ENCODE results near the gene DSEL.

The DSEL gene

DNA sequence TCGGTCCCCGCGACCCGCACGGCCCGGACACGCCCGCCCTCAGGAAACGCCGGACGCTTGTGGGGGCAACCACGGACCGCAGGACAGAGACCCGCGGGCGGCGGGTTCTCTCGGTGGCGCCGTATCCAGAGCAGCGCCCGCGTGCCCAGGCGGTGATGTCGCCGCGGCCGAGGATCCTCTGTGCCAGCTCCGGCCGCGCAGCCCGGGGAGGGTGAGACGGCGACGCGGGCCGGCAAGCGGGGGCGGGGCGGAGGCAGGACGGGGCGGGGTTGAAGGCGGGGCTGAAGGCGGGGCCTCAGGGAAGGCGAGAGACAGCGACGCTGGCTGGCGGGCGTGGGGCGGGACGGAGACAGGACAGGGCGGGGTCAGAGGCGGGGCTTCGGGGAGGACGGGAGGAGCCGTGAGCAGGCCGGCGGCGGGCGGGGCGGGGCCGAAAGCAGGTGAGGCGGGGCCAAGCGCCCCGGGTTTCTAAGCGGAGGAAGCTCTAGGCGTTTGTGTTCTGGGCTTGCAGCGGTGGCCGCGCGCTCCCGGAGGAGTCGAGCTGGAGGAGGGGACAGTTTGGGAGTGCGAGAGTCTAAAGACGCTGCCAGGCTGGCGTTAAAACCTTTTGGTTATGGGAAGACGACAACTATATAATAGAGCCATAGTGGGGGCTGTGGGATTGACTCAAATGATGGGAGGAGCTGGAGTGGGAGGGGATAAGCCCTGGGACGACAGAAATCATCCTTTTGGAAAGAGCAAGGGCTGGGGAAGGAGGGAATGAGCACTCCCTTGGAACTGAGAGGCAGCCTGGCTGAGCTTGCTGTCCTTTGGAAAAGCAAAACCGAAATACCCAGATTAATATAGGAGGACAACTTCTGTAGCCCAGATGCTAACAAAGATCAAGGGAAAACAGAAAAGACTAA is at the start of gene DSEL:
Gene DSEL (minus strand): TSS at position 182 of the 905 bp plus-strand sequence. CDS start 2,112 bp downstream, outside the sequence.
- H3K27ac ChIP-seq (ENCODE audit: low read length) = peak within 1 kb of the TSS; percentile 73
- peaks cover 9 to 25% of the 10 kb centered on the region in 2 donors for H3K4me1 ChIP-seq (ENCODE audit: control insufficient read depth in 1 of 2, insufficient read depth in 2 of 2, low read length in 2 of 2)
- H3K9me3 ChIP-seq (ENCODE audit: control insufficient read depth in 1 of 2, low read length in 2 of 2) = no peaks in the 10 kb centered on the region
- H3K27me3 ChIP-seq (ENCODE audit: low read depth, low read length) = no peaks in the 10 kb centered on the region
- peaks cover 0 to 3% of the 10 kb centered on the region in 2 donors for H3K36me3 ChIP-seq (ENCODE audit: control insufficient read depth in 1 of 2, insufficient read depth in 2 of 2, low read length in 2 of 2)
- peak within 1 kb of the TSS; percentile 74 to 92 for H3K4me3 ChIP-seq (ENCODE audit: low read depth in 1 of 2, low read length in 2 of 2)

GRCh38 chr18:67553437-67553836 is 36.9 kb upstream of the DSEL start:
- Histone ChIP-seq H3K4me3 (ENCODE audit: low read depth in 1 of 2, low read length in 2 of 2) (no peak overlapping the region), H3K27me3 (ENCODE audit: low read depth, low read length) (no peaks in the 10 kb centered on the region), H3K4me1 (ENCODE audit: control insufficient read depth in 1 of 2, insufficient read depth in 2 of 2, low read length in 2 of 2) (no peaks in the 10 kb centered on the region), H3K27ac (ENCODE audit: low read length) (no peak overlapping the region), H3K9me3 (ENCODE audit: control insufficient read depth in 1 of 2, low read length in 2 of 2) (no peaks in the 10 kb centered on the region), H3K36me3 (ENCODE audit: control insufficient read depth in 1 of 2, insufficient read depth in 2 of 2, low read length in 2 of 2) (no peaks in the 10 kb centered on the region)

- Histone ChIP-seq H3K9me3 (ENCODE audit: control insufficient read depth in 1 of 2, low read length in 2 of 2) (no peaks in the 10 kb centered on the region), H3K4me3 (ENCODE audit: low read depth in 1 of 2, low read length in 2 of 2) (no peak overlapping the region), H3K36me3 (ENCODE audit: control insufficient read depth in 1 of 2, insufficient read depth in 2 of 2, low read length in 2 of 2) (no peaks in the 10 kb centered on the region), H3K4me1 (ENCODE audit: control insufficient read depth in 1 of 2, insufficient read depth in 2 of 2, low read length in 2 of 2) (no peaks in the 10 kb centered on the region), H3K27me3 (ENCODE audit: low read depth, low read length) (no peaks in the 10 kb centered on the region), H3K27ac (ENCODE audit: low read length) (no peak overlapping the region)
Observed at GRCh38 chr18:67550872-67551520, 34.5 kb upstream of the DSEL start.

DNA sequence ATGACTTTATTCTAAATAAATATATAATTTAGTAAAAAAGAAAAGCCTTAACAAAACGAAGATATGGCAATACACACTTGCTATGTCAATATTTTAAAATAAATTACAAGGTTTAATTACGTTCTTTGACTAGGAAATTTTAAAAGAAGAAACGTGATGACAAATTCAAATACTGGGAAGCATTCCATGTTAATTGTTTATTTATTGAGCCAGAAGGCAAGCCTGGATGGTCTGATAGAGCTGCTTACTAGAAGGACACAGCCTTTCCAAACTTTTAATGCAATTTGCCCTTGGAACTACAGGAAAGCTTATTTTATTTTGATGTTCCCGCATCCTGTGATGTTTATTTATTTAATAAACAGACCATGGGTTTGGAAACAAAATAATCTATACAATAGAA is 33.4 kb upstream of the DSEL start:
- Histone ChIP-seq H3K4me1 (ENCODE audit: control insufficient read depth in 1 of 2, insufficient read depth in 2 of 2, low read length in 2 of 2) (no peaks in the 10 kb centered on the region), H3K27me3 (ENCODE audit: low read depth, low read length) (no peaks in the 10 kb centered on the region), H3K27ac (ENCODE audit: low read length) (no peak overlapping the region), H3K9me3 (ENCODE audit: control insufficient read depth in 1 of 2, low read length in 2 of 2) (no peaks in the 10 kb centered on the region), H3K36me3 (ENCODE audit: control insufficient read depth in 1 of 2, insufficient read depth in 2 of 2, low read length in 2 of 2) (no peaks in the 10 kb centered on the region), H3K4me3 (ENCODE audit: low read depth in 1 of 2, low read length in 2 of 2) (no peak overlapping the region)

DNA sequence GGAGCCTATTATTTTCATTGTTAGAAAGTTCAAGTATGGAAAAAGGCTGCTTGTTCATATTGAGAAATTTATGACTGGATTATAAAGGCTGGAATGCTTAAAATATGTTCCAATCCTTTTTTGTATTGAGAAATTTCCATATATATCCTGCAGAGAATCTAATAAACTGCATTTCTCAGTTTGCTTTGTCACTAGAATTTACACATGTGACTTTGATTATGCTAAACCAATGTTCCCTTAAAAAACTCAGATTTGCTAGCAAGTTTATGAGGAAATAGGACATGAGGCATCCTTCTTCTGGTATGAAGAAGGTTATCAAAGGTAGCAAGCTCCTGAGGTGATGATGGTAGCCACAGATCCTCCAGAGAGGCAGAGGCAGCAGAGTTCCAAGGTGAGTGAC is 29.2 kb upstream of the DSEL start:
- no peak overlapping the region for H3K4me3 ChIP-seq (ENCODE audit: low read depth in 1 of 2, low read length in 2 of 2)
- H3K27ac ChIP-seq (ENCODE audit: low read length) = no peak overlapping the region
- H3K36me3 ChIP-seq (ENCODE audit: control insufficient read depth in 1 of 2, insufficient read depth in 2 of 2, low read length in 2 of 2) = no peaks in the 10 kb centered on the region
- H3K27me3 ChIP-seq (ENCODE audit: low read depth, low read length) = no peaks in the 10 kb centered on the region
- no peaks in the 10 kb centered on the region for H3K4me1 ChIP-seq (ENCODE audit: control insufficient read depth in 1 of 2, insufficient read depth in 2 of 2, low read length in 2 of 2)
- H3K9me3 ChIP-seq (ENCODE audit: control insufficient read depth in 1 of 2, low read length in 2 of 2) = no peaks in the 10 kb centered on the region

DNA sequence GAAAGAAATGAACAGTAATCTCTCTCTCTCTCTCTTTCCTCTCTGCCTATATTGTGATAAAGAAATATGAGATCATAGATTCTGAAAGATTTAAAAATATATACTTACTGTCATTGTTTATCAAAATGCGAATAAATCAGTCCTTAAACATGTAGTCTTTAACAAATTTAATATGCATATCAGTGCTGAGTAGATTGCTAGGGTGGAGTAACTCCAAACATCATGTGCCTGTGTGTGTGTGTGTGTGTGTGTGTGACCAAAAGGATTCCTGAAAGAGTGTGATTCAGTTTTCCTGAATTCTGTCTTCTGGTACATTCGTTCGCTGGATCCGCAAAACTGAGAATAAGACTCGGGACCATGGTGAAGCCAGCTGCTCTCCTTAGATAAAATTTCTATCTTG is 24.0 kb upstream of the DSEL start:
- H3K27ac ChIP-seq (ENCODE audit: low read length) = no peak overlapping the region
- H3K36me3 ChIP-seq (ENCODE audit: control insufficient read depth in 1 of 2, insufficient read depth in 2 of 2, low read length in 2 of 2) = no peaks in the 10 kb centered on the region

GRCh38 chr18:67531929-67532328 is 15.4 kb upstream of the DSEL start:
- H3K36me3 ChIP-seq (ENCODE audit: control insufficient read depth in 1 of 2, insufficient read depth in 2 of 2, low read length in 2 of 2) = no peaks in the 10 kb centered on the region
- H3K27ac ChIP-seq (ENCODE audit: low read length) = no peak overlapping the region
- H3K9me3 ChIP-seq (ENCODE audit: control insufficient read depth in 1 of 2, low read length in 2 of 2) = no peaks in the 10 kb centered on the region
- H3K4me1 ChIP-seq (ENCODE audit: control insufficient read depth in 1 of 2, insufficient read depth in 2 of 2, low read length in 2 of 2) = no peaks in the 10 kb centered on the region
- H3K4me3 ChIP-seq (ENCODE audit: low read depth in 1 of 2, low read length in 2 of 2) = no peak overlapping the region
- no peaks in the 10 kb centered on the region for H3K27me3 ChIP-seq (ENCODE audit: low read depth, low read length)

More for the DNA sequence above, 24.0 kb upstream of the DSEL start:
- Histone ChIP-seq H3K4me3 (ENCODE audit: low read depth in 1 of 2, low read length in 2 of 2) (no peak overlapping the region), H3K4me1 (ENCODE audit: control insufficient read depth in 1 of 2, insufficient read depth in 2 of 2, low read length in 2 of 2) (no peaks in the 10 kb centered on the region), H3K27me3 (ENCODE audit: low read depth, low read length) (no peaks in the 10 kb centered on the region), H3K9me3 (ENCODE audit: control insufficient read depth in 1 of 2, low read length in 2 of 2) (no peaks in the 10 kb centered on the region)

DNA sequence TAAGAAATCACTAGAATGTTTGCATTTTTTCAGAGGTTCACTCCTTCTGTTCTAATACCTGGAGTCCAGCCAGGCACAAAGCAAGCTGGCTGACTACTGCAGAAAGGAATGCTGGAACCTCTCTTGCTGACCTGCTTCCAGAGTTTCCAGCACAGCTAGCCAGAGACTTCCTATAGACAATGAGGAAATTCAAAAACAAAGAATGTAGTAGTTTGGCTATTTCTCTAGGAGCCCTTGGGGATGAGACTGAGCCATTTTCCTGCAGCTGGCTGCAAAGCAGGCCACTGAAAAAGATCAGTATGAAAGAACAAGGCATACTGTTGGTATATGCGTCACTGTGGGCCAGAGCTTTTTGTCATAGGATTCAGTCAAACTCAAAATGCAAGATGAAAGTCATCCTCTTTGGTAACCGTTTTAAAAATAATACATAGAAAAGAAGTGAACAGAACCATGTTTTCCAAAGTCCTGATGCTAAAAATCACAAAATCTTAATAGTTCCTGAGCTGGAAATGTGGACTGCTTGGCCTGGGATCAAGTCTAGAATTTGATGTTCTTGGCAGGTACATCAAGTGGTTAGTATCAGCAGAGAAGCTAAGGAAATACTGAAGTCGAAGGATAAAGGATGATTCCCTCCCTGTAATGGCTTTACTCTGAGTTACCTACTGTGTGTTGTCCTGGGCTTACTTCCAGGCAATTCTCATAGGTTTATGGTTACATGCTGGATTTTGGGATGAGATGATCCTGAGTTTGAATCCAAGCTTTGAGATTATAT is 9.0 kb upstream of the DSEL start:
- no peaks in the 10 kb centered on the region for H3K9me3 ChIP-seq (ENCODE audit: control insufficient read depth in 1 of 2, low read length in 2 of 2)
- H3K27ac ChIP-seq (ENCODE audit: low read length) = peak overlapping the region; percentile 70
- H3K36me3 ChIP-seq (ENCODE audit: control insufficient read depth in 1 of 2, insufficient read depth in 2 of 2, low read length in 2 of 2) = no peaks in the 10 kb centered on the region
- H3K4me3 ChIP-seq (ENCODE audit: low read depth in 1 of 2, low read length in 2 of 2) = no peak overlapping the region
- H3K4me1 ChIP-seq (ENCODE audit: control insufficient read depth in 1 of 2, insufficient read depth in 2 of 2, low read length in 2 of 2) = peaks cover 6 to 18% of the 10 kb centered on the region in 2 donors
- H3K27me3 ChIP-seq (ENCODE audit: low read depth, low read length) = no peaks in the 10 kb centered on the region

GRCh38 chr18:67520351-67520921 is 3.9 kb upstream of the DSEL start:
- H3K27me3 ChIP-seq (ENCODE audit: low read depth, low read length) = no peaks in the 10 kb centered on the region
- H3K9me3 ChIP-seq (ENCODE audit: control insufficient read depth in 1 of 2, low read length in 2 of 2) = no peaks in the 10 kb centered on the region
- H3K4me1 ChIP-seq (ENCODE audit: control insufficient read depth in 1 of 2, insufficient read depth in 2 of 2, low read length in 2 of 2) = peaks cover 9 to 25% of the 10 kb centered on the region in 2 donors
- peaks cover 0 to 3% of the 10 kb centered on the region in 2 donors for H3K36me3 ChIP-seq (ENCODE audit: control insufficient read depth in 1 of 2, insufficient read depth in 2 of 2, low read length in 2 of 2)
- no peak overlapping the region for H3K4me3 ChIP-seq (ENCODE audit: low read depth in 1 of 2, low read length in 2 of 2)
- H3K27ac ChIP-seq (ENCODE audit: low read length) = no peak overlapping the region

DNA sequence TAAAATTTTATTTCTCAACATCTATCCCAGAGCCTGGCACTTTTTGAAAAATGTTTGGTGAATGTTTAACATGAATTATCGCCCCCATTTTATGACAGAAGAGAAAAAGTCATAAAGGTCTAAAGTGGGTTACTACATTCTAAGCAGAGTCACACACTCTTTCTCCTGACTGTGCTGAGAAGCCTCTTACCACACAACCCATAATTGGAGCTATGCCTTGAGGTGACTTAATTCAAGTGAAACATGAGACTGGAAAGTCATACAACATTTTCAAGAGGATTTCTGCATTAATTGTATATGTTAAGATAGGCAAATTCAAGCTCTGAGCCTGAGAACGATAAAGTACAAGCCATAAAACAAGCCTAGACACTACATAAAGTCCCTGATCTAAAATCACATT is 3.1 kb upstream of the DSEL start:
- H3K27me3 ChIP-seq (ENCODE audit: low read depth, low read length) = no peaks in the 10 kb centered on the region
- H3K9me3 ChIP-seq (ENCODE audit: control insufficient read depth in 1 of 2, low read length in 2 of 2) = no peaks in the 10 kb centered on the region
- H3K36me3 ChIP-seq (ENCODE audit: control insufficient read depth in 1 of 2, insufficient read depth in 2 of 2, low read length in 2 of 2) = peaks cover 0 to 3% of the 10 kb centered on the region in 2 donors
- H3K27ac ChIP-seq (ENCODE audit: low read length) = no peak overlapping the region
- H3K4me3 ChIP-seq (ENCODE audit: low read depth in 1 of 2, low read length in 2 of 2) = no peak overlapping the region
- H3K4me1 ChIP-seq (ENCODE audit: control insufficient read depth in 1 of 2, insufficient read depth in 2 of 2, low read length in 2 of 2) = peaks cover 9 to 26% of the 10 kb centered on the region in 2 donors

GRCh38 chr18:67518566-67518965 is 2.0 kb upstream of the DSEL start:
- Histone ChIP-seq H3K36me3 (ENCODE audit: control insufficient read depth in 1 of 2, insufficient read depth in 2 of 2, low read length in 2 of 2) (peaks cover 0 to 3% of the 10 kb centered on the region in 2 donors), H3K27ac (ENCODE audit: low read length) (no peak overlapping the region), H3K4me3 (ENCODE audit: low read depth in 1 of 2, low read length in 2 of 2) (no peak overlapping the region), H3K4me1 (ENCODE audit: control insufficient read depth in 1 of 2, insufficient read depth in 2 of 2, low read length in 2 of 2) (peaks cover 9 to 25% of the 10 kb centered on the region in 2 donors), H3K27me3 (ENCODE audit: low read depth, low read length) (no peaks in the 10 kb centered on the region), H3K9me3 (ENCODE audit: control insufficient read depth in 1 of 2, low read length in 2 of 2) (no peaks in the 10 kb centered on the region)

All from muscle layer of duodenum (tissue), 2 donors.